ENCODE data around the gene THTPA.
A peak's percentile ranks its signal among the peaks of the same experiment; 100 is the strongest.

THTPA gene

GRCh38 chr14:23518709-23519108 is 37.4 kb upstream of the THTPA start:
- no peak overlapping the region for H3K4me3 ChIP-seq (ENCODE audit: control insufficient read depth in 1 of 7, extremely low read depth in 1 of 7, insufficient read depth in 4 of 7, low read depth in 2 of 7, low read length in 6 of 7)
- H3K9me3 ChIP-seq (ENCODE audit: control extremely low read depth in 1 of 5, control insufficient read depth in 4 of 5, insufficient read depth in 2 of 5, low read depth in 1 of 5, low read length in 4 of 5) = no peaks in the 10 kb centered on the region
- no peaks in the 10 kb centered on the region for H3K27me3 ChIP-seq (replicated peaks in 2 of 5; ENCODE audit: control insufficient read depth in 4 of 5, insufficient read depth in 5 of 5, low read length in 4 of 5)
- H3K27ac ChIP-seq (ENCODE audit: insufficient read depth in 1 of 2, low read depth in 1 of 2, low read length in 2 of 2, poor library complexity in 1 of 2, severe bottlenecking in 2 of 2) = no peak overlapping the region
- 100% methylated on average over 2 of the region's 4 CpGs for WGBS (ENCODE audit: insufficient coverage)
- no peaks in the 10 kb centered on the region for H3K36me3 ChIP-seq (ENCODE audit: control insufficient read depth in 4 of 4, insufficient read depth in 4 of 4, low read length in 3 of 4)
- ChIA-PET CTCF (no interaction called here), POLR2A (interaction anchor here (0.5 kb wide), 1 partner anchor 17 kb away, joined by 3 read pairs; no protein-coding TSS in a partner anchor)
- H3K4me1 ChIP-seq (ENCODE audit: control extremely low read depth in 1 of 4, control insufficient read depth in 4 of 4, insufficient read depth in 4 of 4, low read length in 3 of 4) = peaks cover 0 to 2% (median 0%) of the 10 kb centered on the region in 4 experiments
- DNase-seq = no peak

GRCh38 chr14:23520899-23521533 is 35.1 kb upstream of the THTPA start:
- WGBS (ENCODE audit: insufficient coverage) = 92% methylated on average over 7 of the region's 14 CpGs
- peaks cover 0 to 2% (median 0%) of the 10 kb centered on the region in 4 experiments for H3K36me3 ChIP-seq (ENCODE audit: control insufficient read depth in 4 of 4, insufficient read depth in 4 of 4, low read length in 3 of 4)
- H3K27ac ChIP-seq (ENCODE audit: insufficient read depth in 1 of 2, low read depth in 1 of 2, low read length in 2 of 2, poor library complexity in 1 of 2, severe bottlenecking in 2 of 2) = no peak overlapping the region
- H3K4me3 ChIP-seq (ENCODE audit: control insufficient read depth in 1 of 7, extremely low read depth in 1 of 7, insufficient read depth in 4 of 7, low read depth in 2 of 7, low read length in 6 of 7) = no peak overlapping the region
- no peaks in the 10 kb centered on the region for H3K9me3 ChIP-seq (ENCODE audit: control extremely low read depth in 1 of 5, control insufficient read depth in 4 of 5, insufficient read depth in 2 of 5, low read depth in 1 of 5, low read length in 4 of 5)
- POLR2A ChIA-PET = no interaction called here
- no peaks in the 10 kb centered on the region for H3K27me3 ChIP-seq (replicated peaks in 2 of 5; ENCODE audit: control insufficient read depth in 4 of 5, insufficient read depth in 5 of 5, low read length in 4 of 5)
- peaks cover 0 to 2% (median 0%) of the 10 kb centered on the region in 4 experiments for H3K4me1 ChIP-seq (ENCODE audit: control extremely low read depth in 1 of 4, control insufficient read depth in 4 of 4, insufficient read depth in 4 of 4, low read length in 3 of 4)
- CTCF ChIA-PET = interaction anchor here (0.7 to 2.3 kb wide), 5 partner anchors 9 to 46 kb away, joined by 3 to 6 read pairs (median 4); no protein-coding TSS in a partner anchor
- no peak for DNase-seq

- Histone ChIP-seq H3K9me3 (ENCODE audit: control extremely low read depth in 1 of 5, control insufficient read depth in 4 of 5, insufficient read depth in 2 of 5, low read depth in 1 of 5, low read length in 4 of 5) (no peaks in the 10 kb centered on the region), H3K36me3 (ENCODE audit: control insufficient read depth in 4 of 4, insufficient read depth in 4 of 4, low read length in 3 of 4) (peaks cover 0 to 7% (median 0%) of the 10 kb centered on the region in 4 experiments), H3K4me3 (ENCODE audit: control insufficient read depth in 1 of 7, extremely low read depth in 1 of 7, insufficient read depth in 4 of 7, low read depth in 2 of 7, low read length in 6 of 7) (no peak overlapping the region), H3K27me3 (replicated peaks in 2 of 5; ENCODE audit: control insufficient read depth in 4 of 5, insufficient read depth in 5 of 5, low read length in 4 of 5) (no peaks in the 10 kb centered on the region), H3K27ac (ENCODE audit: insufficient read depth in 1 of 2, low read depth in 1 of 2, low read length in 2 of 2, poor library complexity in 1 of 2, severe bottlenecking in 2 of 2) (no peak overlapping the region), H3K4me1 (ENCODE audit: control extremely low read depth in 1 of 4, control insufficient read depth in 4 of 4, insufficient read depth in 4 of 4, low read length in 3 of 4) (peaks cover 0 to 2% (median 0%) of the 10 kb centered on the region in 4 experiments)
- DNase-seq = peak in 2 of 3 donors; percentile 28 to 30
- CTCF ChIA-PET = interaction anchor here (0.7 to 2.3 kb wide), 5 partner anchors 12 to 47 kb away, joined by 3 to 6 read pairs (median 4); no protein-coding TSS in a partner anchor
- WGBS (ENCODE audit: insufficient coverage) = 93% methylated on average over 12 of the region's 20 CpGs
- POLR2A ChIA-PET = no interaction called here
These were observed 34.1 kb upstream of the THTPA start for GRCh38 chr14:23521785-23522640.

- H3K27ac ChIP-seq (ENCODE audit: insufficient read depth in 1 of 2, low read depth in 1 of 2, low read length in 2 of 2, poor library complexity in 1 of 2, severe bottlenecking in 2 of 2) = no peak overlapping the region
- H3K36me3 ChIP-seq (ENCODE audit: control insufficient read depth in 4 of 4, insufficient read depth in 4 of 4, low read length in 3 of 4) = peaks cover 0 to 7% (median 1%) of the 10 kb centered on the region in 4 experiments
- H3K4me3 ChIP-seq (ENCODE audit: control insufficient read depth in 1 of 7, extremely low read depth in 1 of 7, insufficient read depth in 4 of 7, low read depth in 2 of 7, low read length in 6 of 7) = no peak overlapping the region
- peaks cover 0 to 2% (median 0%) of the 10 kb centered on the region in 4 experiments for H3K4me1 ChIP-seq (ENCODE audit: control extremely low read depth in 1 of 4, control insufficient read depth in 4 of 4, insufficient read depth in 4 of 4, low read length in 3 of 4)
- no peaks in the 10 kb centered on the region for H3K9me3 ChIP-seq (ENCODE audit: control extremely low read depth in 1 of 5, control insufficient read depth in 4 of 5, insufficient read depth in 2 of 5, low read depth in 1 of 5, low read length in 4 of 5)
- POLR2A ChIA-PET = no interaction called here
- no peaks in the 10 kb centered on the region for H3K27me3 ChIP-seq (replicated peaks in 2 of 5; ENCODE audit: control insufficient read depth in 4 of 5, insufficient read depth in 5 of 5, low read length in 4 of 5)
- CTCF ChIA-PET = interaction anchor here (0.9 to 2.3 kb wide), 4 partner anchors 15 to 46 kb away, joined by 3 to 6 read pairs (median 4); no protein-coding TSS in a partner anchor
- DNase-seq = no peak
- WGBS (ENCODE audit: insufficient coverage) = 92% methylated on average over 7 of the region's 9 CpGs
These were observed 33.4 kb upstream of the THTPA start for GRCh38 chr14:23522643-23523198.

- CTCF ChIA-PET = interaction anchor here (0.9 to 2.3 kb wide), 4 partner anchors 14 to 39 kb away, joined by 3 to 6 read pairs (median 4); no protein-coding TSS in a partner anchor
- H3K9me3 ChIP-seq (ENCODE audit: control extremely low read depth in 1 of 5, control insufficient read depth in 4 of 5, insufficient read depth in 2 of 5, low read depth in 1 of 5, low read length in 4 of 5) = no peaks in the 10 kb centered on the region
- peaks cover 0 to 2% (median 0%) of the 10 kb centered on the region in 4 experiments for H3K4me1 ChIP-seq (ENCODE audit: control extremely low read depth in 1 of 4, control insufficient read depth in 4 of 4, insufficient read depth in 4 of 4, low read length in 3 of 4)
- no peak overlapping the region for H3K27ac ChIP-seq (ENCODE audit: insufficient read depth in 1 of 2, low read depth in 1 of 2, low read length in 2 of 2, poor library complexity in 1 of 2, severe bottlenecking in 2 of 2)
- no peak overlapping the region for H3K4me3 ChIP-seq (ENCODE audit: control insufficient read depth in 1 of 7, extremely low read depth in 1 of 7, insufficient read depth in 4 of 7, low read depth in 2 of 7, low read length in 6 of 7)
- no peak for DNase-seq
- POLR2A ChIA-PET = no interaction called here
- peaks cover 0 to 7% (median 1%) of the 10 kb centered on the region in 4 experiments for H3K36me3 ChIP-seq (ENCODE audit: control insufficient read depth in 4 of 4, insufficient read depth in 4 of 4, low read length in 3 of 4)
- 95% methylated on average over 15 of the region's 16 CpGs for WGBS (ENCODE audit: insufficient coverage)
- H3K27me3 ChIP-seq (replicated peaks in 2 of 5; ENCODE audit: control insufficient read depth in 4 of 5, insufficient read depth in 5 of 5, low read length in 4 of 5) = no peaks in the 10 kb centered on the region
These were observed 32.6 kb upstream of the THTPA start for GRCh38 chr14:23523229-23524016.

GRCh38 chr14:23524954-23525353 is 31.1 kb upstream of the THTPA start:
- CTCF ChIA-PET = interaction anchor here (0.8 kb wide), 1 partner anchor 14 kb away, joined by 4 read pairs; no protein-coding TSS in a partner anchor
- Histone ChIP-seq H3K9me3 (ENCODE audit: control extremely low read depth in 1 of 5, control insufficient read depth in 4 of 5, insufficient read depth in 2 of 5, low read depth in 1 of 5, low read length in 4 of 5) (no peaks in the 10 kb centered on the region), H3K4me3 (ENCODE audit: control insufficient read depth in 1 of 7, extremely low read depth in 1 of 7, insufficient read depth in 4 of 7, low read depth in 2 of 7, low read length in 6 of 7) (no peak overlapping the region), H3K4me1 (ENCODE audit: control extremely low read depth in 1 of 4, control insufficient read depth in 4 of 4, insufficient read depth in 4 of 4, low read length in 3 of 4) (peaks cover 0 to 4% (median 0%) of the 10 kb centered on the region in 4 experiments), H3K36me3 (ENCODE audit: control insufficient read depth in 4 of 4, insufficient read depth in 4 of 4, low read length in 3 of 4) (peaks cover 0 to 7% (median 1%) of the 10 kb centered on the region in 4 experiments), H3K27me3 (replicated peaks in 2 of 5; ENCODE audit: control insufficient read depth in 4 of 5, insufficient read depth in 5 of 5, low read length in 4 of 5) (no peaks in the 10 kb centered on the region), H3K27ac (ENCODE audit: insufficient read depth in 1 of 2, low read depth in 1 of 2, low read length in 2 of 2, poor library complexity in 1 of 2, severe bottlenecking in 2 of 2) (no peak overlapping the region)
- DNase-seq = no peak
- WGBS (ENCODE audit: insufficient coverage) = 99% methylated on average over 8 of the region's 14 CpGs
- POLR2A ChIA-PET = no interaction called here

All from common myeloid progenitor, CD34-positive (primary cell).